OCI-LY3 (cell line): ENCODE results near the gene SLC7A7.
"Not testable (repeated sequence)": the region's sequence is repeated elsewhere in the genome, so short reads cannot be mapped to it uniquely, and the experiment has no call there.

ENCODE experiments used
- H2AFZ ChIP-seq: fragments of 200-600, 300-600 bp; shearing (Covaris generic); 2 replicates; pipeline ENCODE4 v1.6.0; 2014; ENCODE audit warnings: antibody characterized with exemption, low read depth, low read length
- H3K27ac ChIP-seq: fragments of 200-600, 300-600 bp; sonication (generic); 2 replicates; pipeline ENCODE4 v1.5.1; 2014; ENCODE audit warnings: mild to moderate bottlenecking, low read length, moderate library complexity, mixed read lengths
- H3K27me3 ChIP-seq: fragments of 200-600, 300-600 bp; sonication (generic); 2 replicates; pipeline ENCODE4 v1.6.1; 2014; ENCODE audit warnings: low read depth, low read length, mixed read lengths
- H3K36me3 ChIP-seq: fragments of 200-600, 300-600 bp; sonication (generic); replicated peaks from 2 replicates; pipeline ENCODE3; 2014; ENCODE audit warnings: low read depth, low read length, mixed read lengths
- H3K4me1 ChIP-seq: fragments of 300-600, 200-600 bp; sonication (generic); 2 replicates; pipeline ENCODE4 v1.6.1; 2014; ENCODE audit warnings: low read length, mixed read lengths
- H3K4me2 ChIP-seq: fragments of 200-600, 300-600 bp; sonication (generic); 2 replicates; pipeline ENCODE4 v1.6.1; 2014; ENCODE audit warnings: low read length, mixed read lengths
- H3K4me3 ChIP-seq: fragments of 300-600, 200-600 bp; sonication (generic); 2 replicates; pipeline ENCODE4 v1.5.1; 2014; ENCODE audit warnings: antibody characterized with exemption, mild to moderate bottlenecking, low read length, moderate library complexity
- H3K79me2 ChIP-seq: fragments of 300-600, 200-600 bp; shearing (Covaris generic); 2 replicates; pipeline ENCODE4 v1.6.1; 2014; ENCODE audit warnings: mild to moderate bottlenecking, low read length, mixed read lengths
- H3K9ac ChIP-seq: fragments of 300-600, 200-600 bp; shearing (Covaris generic); 2 replicates; pipeline ENCODE4 v1.6.0; 2014; ENCODE audit warnings: mild to moderate bottlenecking, low read length, moderate library complexity
- H3K9me3 ChIP-seq: fragments of 200-600, 300-600 bp; shearing (Covaris generic); 2 replicates; pipeline ENCODE4 v1.6.1; 2014; ENCODE audit warnings: low read length, mixed read lengths; ENCODE audit not compliant: insufficient read depth
- H4K20me1 ChIP-seq: fragments of 200-600, 300-600 bp; sonication (generic); 2 replicates; pipeline ENCODE4 v1.6.1; 2016; ENCODE audit warnings: low read length, mixed read lengths; ENCODE audit not compliant: insufficient read depth
- CTCF ChIP-seq: fragments of 200-600, 300-600 bp; sonication (generic); IDR thresholded peaks from 2 replicates; pipeline ENCODE4 v1.5.1; 2014; ENCODE audit warnings: antibody characterized with exemption, low read length, low read depth
- EZH2phosphoT487 ChIP-seq: fragments of 200-600 bp; shearing (Covaris generic); IDR thresholded peaks from 2 replicates; pipeline ENCODE4 v1.6.1; 2018; ENCODE audit warnings: antibody characterized with exemption, mixed run types, low read depth

Gene SLC7A7

GRCh38 chr14:22733829-22734228 lies 81.4 kb downstream of the SLC7A7 start:
- Histone ChIP-seq H3K79me2 (no peaks in the 10 kb centered on the region), H2AFZ (no peak overlapping the region), H3K27ac (no peak overlapping the region), H3K36me3 (no peaks in the 10 kb centered on the region), H3K4me2 (no peak overlapping the region), H3K4me1 (peaks cover 10% of the 10 kb centered on the region), H3K4me3 (no peak overlapping the region), H3K27me3 (no peaks in the 10 kb centered on the region; the same call in 1 of the 2 replicates), H4K20me1 (no peaks in the 10 kb centered on the region), H3K9me3 (no peaks in the 10 kb centered on the region), H3K9ac (no peak overlapping the region)
- TF ChIP-seq CTCF (no peak), EZH2phosphoT487 (no peak)

- not testable (repeated sequence) for H3K4me3 ChIP-seq, H3K36me3 ChIP-seq, H3K79me2 ChIP-seq, H3K4me2 ChIP-seq, H3K4me1 ChIP-seq, H4K20me1 ChIP-seq, H3K27ac ChIP-seq, H2AFZ ChIP-seq, H3K9ac ChIP-seq, H3K9me3 ChIP-seq, H3K27me3 ChIP-seq
Measured at GRCh38 chr14:22732062-22732461, 83.2 kb downstream of the SLC7A7 start.

GRCh38 chr14:22726012-22726411 lies 89.2 kb downstream of the SLC7A7 start:
- no peaks in the 10 kb centered on the region for H3K36me3 ChIP-seq
- no peak for TF ChIP-seq CTCF
- no peak for TF ChIP-seq EZH2phosphoT487
- no peak overlapping the region for H3K4me2 ChIP-seq
- no peaks in the 10 kb centered on the region for H4K20me1 ChIP-seq
- H2AFZ ChIP-seq, result no peak overlapping the region
- H3K79me2 ChIP-seq, result no peaks in the 10 kb centered on the region
- H3K9me3 ChIP-seq, result no peaks in the 10 kb centered on the region
- H3K27me3 ChIP-seq, result no peaks in the 10 kb centered on the region
- H3K27ac ChIP-seq, result no peak overlapping the region
- no peak overlapping the region for H3K4me3 ChIP-seq
- H3K4me1 ChIP-seq, result 0 out of 2 replicates have a peak, but pooled peaks cover 4% of the 10 kb centered on the region
- no peak overlapping the region for H3K9ac ChIP-seq

- not testable (repeated sequence) for H3K9me3 ChIP-seq, H3K27me3 ChIP-seq, H2AFZ ChIP-seq, H3K79me2 ChIP-seq, H3K4me2 ChIP-seq, H3K27ac ChIP-seq, H4K20me1 ChIP-seq, H3K9ac ChIP-seq, H3K36me3 ChIP-seq, H3K4me3 ChIP-seq, H3K4me1 ChIP-seq
Measured at GRCh38 chr14:22725374-22725773, 89.9 kb downstream of the SLC7A7 start.

- H3K36me3 ChIP-seq, H3K9ac ChIP-seq, H4K20me1 ChIP-seq, H3K4me1 ChIP-seq, H3K4me2 ChIP-seq, H3K27ac ChIP-seq, H3K79me2 ChIP-seq, H3K4me3 ChIP-seq, H3K9me3 ChIP-seq, H3K27me3 ChIP-seq, H2AFZ ChIP-seq: not testable (repeated sequence)
Measured at GRCh38 chr14:22724847-22725246, 90.4 kb downstream of the SLC7A7 start.
